HL-60 (cell line): ENCODE data around the gene CFAP141.

Experiments
- DNase-seq, 2 experiments: peaks; one replicate each; pipeline ENCODE4 v3.0.0-alpha.2; 2010 to 2020; ENCODE audit warnings: low read depth in 1 of 2, low spot score in 1 of 2
- H3K27ac ChIP-seq: fragments of 250-450 bp; sonication (Bioruptor Pico); replicated peaks from 2 replicates; pipeline ENCODE4 v1.5.1; 2020; ENCODE audit warnings: mild to moderate bottlenecking, moderate library complexity
- H3K27me3 ChIP-seq: fragments of 250-450 bp; sonication (Bioruptor Pico); 2 replicates; pipeline ENCODE4 v1.5.1; 2021; ENCODE audit warnings: mild to moderate bottlenecking, moderate library complexity; ENCODE audit not compliant: insufficient read depth, poor library complexity, severe bottlenecking
- H3K4me3 ChIP-seq: replicated peaks from 2 replicates; pipeline ENCODE4 v1.5.1; 2011; ENCODE audit warnings: mild to moderate bottlenecking, control low read depth, low read length; ENCODE audit not compliant: insufficient read depth
- GABPA ChIP-seq: IDR thresholded peaks from 2 replicates; pipeline ENCODE4 v1.6.1; 2012; ENCODE audit warnings: low read depth
- POLR2AphosphoS5 ChIP-seq: IDR thresholded peaks from 2 replicates; pipeline ENCODE4 v1.6.1; 2012; ENCODE audit warnings: low read depth
- SPI1 ChIP-seq: IDR thresholded peaks from 2 replicates; pipeline ENCODE4 v1.6.1; 2012; ENCODE audit warnings: low read depth, mild to moderate bottlenecking, borderline replicate concordance
- TF ChIP-seq, protein P1 (sequence below): IDR thresholded peaks from one replicate; pipeline ENCODE4 v1.5.1; 2011; ENCODE audit warnings: low read length, control low read depth, inconsistent platforms; ENCODE audit not compliant: insufficient read depth
- TF ChIP-seq, protein P2 (sequence below): IDR thresholded peaks from 2 replicates; pipeline ENCODE4 v1.6.1; 2012; ENCODE audit warnings: low read depth; ENCODE audit not compliant: insufficient replicate concordance

CFAP141 gene

DNA sequence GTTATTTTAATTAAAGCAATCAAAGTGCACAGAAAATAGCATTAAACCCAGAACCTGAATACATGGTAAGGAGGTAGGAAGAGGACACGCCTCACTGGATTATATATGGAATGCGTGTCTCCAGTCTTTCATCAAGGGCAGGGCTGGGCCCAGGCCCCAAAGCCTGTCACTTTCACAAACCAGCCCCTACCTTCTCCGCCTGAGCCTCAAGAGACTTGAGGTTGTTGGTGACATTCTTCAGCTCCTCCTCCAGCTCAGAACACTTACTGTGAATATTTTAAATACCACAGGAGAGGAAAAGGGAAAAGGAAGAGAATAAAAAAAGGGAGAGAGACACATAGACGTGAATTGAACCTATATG lies 34.9 kb downstream of the CFAP141 start:
- no peaks in the 10 kb centered on the region for H3K27me3 ChIP-seq
- TF ChIP-seq, protein P1, sequence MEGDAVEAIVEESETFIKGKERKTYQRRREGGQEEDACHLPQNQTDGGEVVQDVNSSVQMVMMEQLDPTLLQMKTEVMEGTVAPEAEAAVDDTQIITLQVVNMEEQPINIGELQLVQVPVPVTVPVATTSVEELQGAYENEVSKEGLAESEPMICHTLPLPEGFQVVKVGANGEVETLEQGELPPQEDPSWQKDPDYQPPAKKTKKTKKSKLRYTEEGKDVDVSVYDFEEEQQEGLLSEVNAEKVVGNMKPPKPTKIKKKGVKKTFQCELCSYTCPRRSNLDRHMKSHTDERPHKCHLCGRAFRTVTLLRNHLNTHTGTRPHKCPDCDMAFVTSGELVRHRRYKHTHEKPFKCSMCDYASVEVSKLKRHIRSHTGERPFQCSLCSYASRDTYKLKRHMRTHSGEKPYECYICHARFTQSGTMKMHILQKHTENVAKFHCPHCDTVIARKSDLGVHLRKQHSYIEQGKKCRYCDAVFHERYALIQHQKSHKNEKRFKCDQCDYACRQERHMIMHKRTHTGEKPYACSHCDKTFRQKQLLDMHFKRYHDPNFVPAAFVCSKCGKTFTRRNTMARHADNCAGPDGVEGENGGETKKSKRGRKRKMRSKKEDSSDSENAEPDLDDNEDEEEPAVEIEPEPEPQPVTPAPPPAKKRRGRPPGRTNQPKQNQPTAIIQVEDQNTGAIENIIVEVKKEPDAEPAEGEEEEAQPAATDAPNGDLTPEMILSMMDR: no peak
- TF ChIP-seq, protein P2, sequence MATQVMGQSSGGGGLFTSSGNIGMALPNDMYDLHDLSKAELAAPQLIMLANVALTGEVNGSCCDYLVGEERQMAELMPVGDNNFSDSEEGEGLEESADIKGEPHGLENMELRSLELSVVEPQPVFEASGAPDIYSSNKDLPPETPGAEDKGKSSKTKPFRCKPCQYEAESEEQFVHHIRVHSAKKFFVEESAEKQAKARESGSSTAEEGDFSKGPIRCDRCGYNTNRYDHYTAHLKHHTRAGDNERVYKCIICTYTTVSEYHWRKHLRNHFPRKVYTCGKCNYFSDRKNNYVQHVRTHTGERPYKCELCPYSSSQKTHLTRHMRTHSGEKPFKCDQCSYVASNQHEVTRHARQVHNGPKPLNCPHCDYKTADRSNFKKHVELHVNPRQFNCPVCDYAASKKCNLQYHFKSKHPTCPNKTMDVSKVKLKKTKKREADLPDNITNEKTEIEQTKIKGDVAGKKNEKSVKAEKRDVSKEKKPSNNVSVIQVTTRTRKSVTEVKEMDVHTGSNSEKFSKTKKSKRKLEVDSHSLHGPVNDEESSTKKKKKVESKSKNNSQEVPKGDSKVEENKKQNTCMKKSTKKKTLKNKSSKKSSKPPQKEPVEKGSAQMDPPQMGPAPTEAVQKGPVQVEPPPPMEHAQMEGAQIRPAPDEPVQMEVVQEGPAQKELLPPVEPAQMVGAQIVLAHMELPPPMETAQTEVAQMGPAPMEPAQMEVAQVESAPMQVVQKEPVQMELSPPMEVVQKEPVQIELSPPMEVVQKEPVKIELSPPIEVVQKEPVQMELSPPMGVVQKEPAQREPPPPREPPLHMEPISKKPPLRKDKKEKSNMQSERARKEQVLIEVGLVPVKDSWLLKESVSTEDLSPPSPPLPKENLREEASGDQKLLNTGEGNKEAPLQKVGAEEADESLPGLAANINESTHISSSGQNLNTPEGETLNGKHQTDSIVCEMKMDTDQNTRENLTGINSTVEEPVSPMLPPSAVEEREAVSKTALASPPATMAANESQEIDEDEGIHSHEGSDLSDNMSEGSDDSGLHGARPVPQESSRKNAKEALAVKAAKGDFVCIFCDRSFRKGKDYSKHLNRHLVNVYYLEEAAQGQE: no peak
- no peak for TF ChIP-seq POLR2AphosphoS5
- no peak for TF ChIP-seq SPI1
- no peak for TF ChIP-seq GABPA
- no peak overlapping the region for H3K27ac ChIP-seq
- DNase-seq: no peak
- no peak overlapping the region for H3K4me3 ChIP-seq

DNA sequence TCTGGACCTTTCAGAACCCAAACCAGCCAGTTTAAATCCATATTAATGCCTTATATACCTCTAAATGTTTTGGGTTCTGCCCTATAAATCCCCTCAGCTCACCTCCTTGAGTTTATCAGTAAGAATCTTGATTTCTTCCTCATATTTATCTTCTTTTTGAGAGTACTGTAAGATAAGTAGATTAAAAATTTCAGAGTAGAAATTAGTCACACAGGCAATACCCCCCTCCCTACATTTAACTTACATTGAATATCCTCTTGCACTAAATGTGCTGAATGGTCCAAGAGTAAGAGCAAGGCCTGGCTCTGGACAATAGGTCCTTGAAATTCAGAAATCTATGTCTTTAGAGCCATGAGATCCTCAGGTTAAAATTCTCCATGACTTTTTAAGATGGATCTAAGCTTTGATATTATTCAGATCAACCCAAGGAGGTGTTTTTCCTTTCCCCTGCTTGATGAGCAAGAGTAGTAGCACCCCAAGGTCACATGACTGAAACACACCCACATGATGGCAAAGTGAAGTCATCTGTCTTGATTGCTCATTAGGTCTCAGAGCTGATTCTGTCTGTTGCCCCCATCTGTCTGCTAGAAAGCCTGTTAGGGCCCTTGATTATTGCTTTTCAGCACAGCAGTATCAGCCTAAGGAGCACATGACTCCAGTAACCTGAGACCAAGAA lies 35.4 kb downstream of the CFAP141 start:
- H3K27me3 ChIP-seq: no peaks in the 10 kb centered on the region
- TF ChIP-seq POLR2AphosphoS5: no peak
- TF ChIP-seq SPI1: no peak
- TF ChIP-seq GABPA: no peak
- TF ChIP-seq, protein P2: no peak
- TF ChIP-seq, protein P1: no peak
- no peak for DNase-seq

DNA sequence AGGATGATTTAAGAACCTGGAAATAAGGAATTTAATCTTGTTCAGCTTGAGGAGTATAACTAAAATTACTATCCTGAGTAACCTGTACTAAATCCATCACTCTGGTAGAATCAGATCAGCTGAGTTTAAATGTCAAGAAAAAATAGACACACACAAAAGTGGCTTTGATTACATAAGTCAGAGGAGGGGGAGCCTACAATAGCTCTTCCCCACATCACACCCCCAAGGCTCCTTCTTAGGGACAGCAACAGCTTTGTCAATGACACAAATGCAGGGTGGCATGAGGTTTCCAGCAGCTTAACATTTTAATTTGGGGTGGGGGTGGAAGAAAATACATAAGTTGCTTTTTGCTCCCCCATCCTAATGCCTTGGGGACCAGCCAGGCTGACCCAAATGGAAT lies 38.7 kb downstream of the CFAP141 start:
- no peaks in the 10 kb centered on the region for H3K27me3 ChIP-seq
- H3K27ac ChIP-seq: no peak overlapping the region
- TF ChIP-seq POLR2AphosphoS5: no peak
- no peak for TF ChIP-seq SPI1
- TF ChIP-seq, protein P2: no peak
- H3K4me3 ChIP-seq: no peak overlapping the region
- no peak for DNase-seq

More for the DNA sequence above, 35.4 kb downstream of the CFAP141 start:
- H3K27ac ChIP-seq: no peak overlapping the region
- H3K4me3 ChIP-seq: no peak overlapping the region
